Thymus (tissue), 11 donors: Measurements from ENCODE around the gene OCSTAMP. TPM values are rescaled to one million over a fixed set of nuclear protein-coding genes. Genes with fewer than 3 reads are reported as not detected.

Source experiments
- DNase-seq, 9 donors: peaks; one replicate each; pipeline ENCODE4 v3.0.0-alpha.2; 2013; ENCODE audit warnings: low spot score in 9 of 9, low read depth in 6 of 9, missing footprints in 1 of 9
- H3K27ac ChIP-seq, 2 donors: one replicate each; pipeline ENCODE4 v1.5.1; 2013; ENCODE audit warnings: control low read depth in 1 of 2, low read depth in 1 of 2, low read length in 1 of 2, mild to moderate bottlenecking in 1 of 2, moderate library complexity in 1 of 2
- H3K27me3 ChIP-seq, 2 donors: one replicate each; pipeline ENCODE4 v1.5.1; 2013; ENCODE audit warnings: low read length in 1 of 2; ENCODE audit not compliant: control insufficient read depth in 2 of 2, insufficient read depth in 1 of 2
- H3K36me3 ChIP-seq, 2 donors: one replicate each; pipeline ENCODE4 v1.5.1; 2013; ENCODE audit warnings: low read length in 1 of 2, mild to moderate bottlenecking in 1 of 2, moderate library complexity in 1 of 2; ENCODE audit not compliant: control insufficient read depth in 2 of 2, insufficient read depth in 2 of 2
- H3K4me1 ChIP-seq, 2 donors: one replicate each; pipeline ENCODE4 v1.5.1; 2013; ENCODE audit warnings: low read length in 2 of 2; ENCODE audit not compliant: control insufficient read depth in 2 of 2, insufficient read depth in 2 of 2
- H3K4me3 ChIP-seq, 2 donors: one replicate each; pipeline ENCODE4 v1.5.1; 2013; ENCODE audit warnings: low read length in 2 of 2, control low read depth in 1 of 2, mild to moderate bottlenecking in 1 of 2
- H3K9me3 ChIP-seq, 2 donors: one replicate each; pipeline ENCODE4 v1.5.1; 2013; ENCODE audit warnings: low read length in 1 of 2, mild to moderate bottlenecking in 1 of 2; ENCODE audit not compliant: control insufficient read depth in 2 of 2, insufficient read depth in 1 of 2
- WGBS: extraction: QIAGEN DNeasy Blood & Tissue Kit; methylation state at CpG from one replicate; pipeline ENCODE4 v1.1.7; 2013; 5-methylcytosine and 5-hydroxymethylcytosine counted together
- polyA plus RNA-seq: library from polyadenylated mRNA; stranded (reverse); fragments of 200-250 nt; gene quantifications from one replicate; pipeline ENCODE4 v1.2.3, GENCODE V29; 2013
- total RNA-seq: library from RNA; stranded (reverse); fragments of 120-200 nt; gene quantifications from one replicate; pipeline ENCODE4 v1.2.4, GENCODE V29; 2013
- donor health status: healthy.

OCSTAMP gene
- total and polyA plus RNA-seq, 2 donors: under 0.01 to 0.02 TPM

GRCh38 chr20:46548688-46549087, 1.8 kb downstream of the OCSTAMP start:
- Histone ChIP-seq H3K4me3 (no peak overlapping the region), H3K27ac (no peak overlapping the region), H3K9me3 (no peaks in the 10 kb centered on the region), H3K36me3 (no peaks in the 10 kb centered on the region), H3K27me3 (peaks cover 0 to 3% of the 10 kb centered on the region in 2 donors), H3K4me1 (peaks cover 0 to 8% of the 10 kb centered on the region in 2 donors)
- DNase-seq: no peak
- WGBS: 94% methylated on average over 5 of the region's 5 CpGs

- H3K4me1 ChIP-seq: peaks cover 0 to 4% of the 10 kb centered on the region in 2 donors
- DNase-seq: no peak
- WGBS: 89% methylated on average over 6 of the region's 6 CpGs
- H3K36me3 ChIP-seq: no peaks in the 10 kb centered on the region
- H3K9me3 ChIP-seq: no peaks in the 10 kb centered on the region
- H3K4me3 ChIP-seq: no peak overlapping the region
- H3K27me3 ChIP-seq: peaks cover 0 to 3% of the 10 kb centered on the region in 2 donors
- H3K27ac ChIP-seq: no peak overlapping the region
Observed at GRCh38 chr20:46547995-46548394, 2.5 kb downstream of the OCSTAMP start.

- WGBS: 32% methylated on average over 6 of the region's 6 CpGs
- H3K9me3 ChIP-seq: no peaks in the 10 kb centered on the region
Observed at GRCh38 chr20:46546936-46547335, 3.5 kb downstream of the OCSTAMP start.

GRCh38 chr20:46546298-46546697, 4.2 kb downstream of the OCSTAMP start:
- 97% methylated on average over 3 of the region's 3 CpGs for WGBS
- H3K9me3 ChIP-seq: no peaks in the 10 kb centered on the region
- H3K27me3 ChIP-seq: peaks cover 0 to 9% of the 10 kb centered on the region in 2 donors
- DNase-seq: no peak
- H3K4me3 ChIP-seq: no peak overlapping the region
- no peak overlapping the region for H3K27ac ChIP-seq
- H3K36me3 ChIP-seq: no peaks in the 10 kb centered on the region
- no peaks in the 10 kb centered on the region for H3K4me1 ChIP-seq

More at GRCh38 chr20:46546936-46547335, 3.5 kb downstream of the OCSTAMP start:
- no peak overlapping the region for H3K27ac ChIP-seq
- no peaks in the 10 kb centered on the region for H3K4me1 ChIP-seq
- peaks cover 0 to 3% of the 10 kb centered on the region in 2 donors for H3K27me3 ChIP-seq
- H3K4me3 ChIP-seq: no peak overlapping the region
- H3K36me3 ChIP-seq: no peaks in the 10 kb centered on the region
- DNase-seq: no peak

- Histone ChIP-seq H3K27me3 (peaks cover 0 to 10% of the 10 kb centered on the region in 2 donors), H3K27ac (no peak overlapping the region), H3K9me3 (no peaks in the 10 kb centered on the region), H3K36me3 (no peaks in the 10 kb centered on the region), H3K4me3 (no peak overlapping the region), H3K4me1 (no peaks in the 10 kb centered on the region)
- no peak for DNase-seq
- 95% methylated on average over 9 of the region's 9 CpGs for WGBS
Observed at GRCh38 chr20:46545827-46546138, 4.7 kb downstream of the OCSTAMP start.

- 51% methylated on average over 14 of the region's 14 CpGs for WGBS
- H3K36me3 ChIP-seq: no peaks in the 10 kb centered on the region
- no peak overlapping the region for H3K27ac ChIP-seq
- H3K4me3 ChIP-seq: no peak overlapping the region
- H3K4me1 ChIP-seq: no peaks in the 10 kb centered on the region
- H3K9me3 ChIP-seq: no peaks in the 10 kb centered on the region
- peaks cover 0 to 8% of the 10 kb centered on the region in 2 donors for H3K27me3 ChIP-seq
- DNase-seq: peak in 1 of 9 donors; percentile 25
Observed at GRCh38 chr20:46545077-46545826, 5.2 kb downstream of the OCSTAMP start.

GRCh38 chr20:46544576-46544975, 5.9 kb downstream of the OCSTAMP start:
- Histone ChIP-seq H3K27me3 (peaks cover 0 to 8% of the 10 kb centered on the region in 2 donors), H3K4me1 (no peaks in the 10 kb centered on the region), H3K27ac (no peak overlapping the region), H3K4me3 (no peak overlapping the region), H3K9me3 (no peaks in the 10 kb centered on the region), H3K36me3 (no peaks in the 10 kb centered on the region)
- DNase-seq: no peak
- 96% methylated on average over 3 of the region's 3 CpGs for WGBS

GRCh38 chr20:46543959-46544358, 6.5 kb downstream of the OCSTAMP start:
- no peak for DNase-seq
- Histone ChIP-seq H3K4me1 (no peaks in the 10 kb centered on the region), H3K27ac (no peak overlapping the region), H3K9me3 (no peaks in the 10 kb centered on the region), H3K4me3 (no peak overlapping the region), H3K27me3 (peaks cover 0 to 8% of the 10 kb centered on the region in 2 donors), H3K36me3 (no peaks in the 10 kb centered on the region)
- 81% methylated on average over 1 of the region's 1 CpG for WGBS

GRCh38 chr20:46543033-46543432, 7.4 kb downstream of the OCSTAMP start:
- H3K9me3 ChIP-seq: no peaks in the 10 kb centered on the region
- WGBS: 93% methylated on average over 4 of the region's 4 CpGs
- peaks cover 0 to 8% of the 10 kb centered on the region in 2 donors for H3K27me3 ChIP-seq
- no peaks in the 10 kb centered on the region for H3K36me3 ChIP-seq
- H3K27ac ChIP-seq: no peak overlapping the region
- no peak overlapping the region for H3K4me3 ChIP-seq
- no peak for DNase-seq
- no peaks in the 10 kb centered on the region for H3K4me1 ChIP-seq
